Left lung (tissue), 10 donors: ENCODE measurements around the gene GNLY. TPM values are rescaled to one million over a fixed set of nuclear protein-coding genes. Genes with fewer than 3 reads are reported as not detected.

Experiments used
- ATAC-seq: fragments of 200-7000 bp; cut with Tn5 transposase; one replicate; pipeline ENCODE4 v1.9.1; 2020; ENCODE audit warnings: moderate library complexity
- DNase-seq, 4 donors: peaks; one replicate each; pipeline ENCODE4 v3.0.0-alpha.2; 2013 to 2020
- H3K27ac ChIP-seq, 2 donors: fragments of 200-600 bp; sonication (generic) in 1 of 2; one replicate each; pipeline versions ENCODE4 v1.5.0 to v1.8.0; 2020 to 2021
- H3K27me3 ChIP-seq, 2 donors: fragments of 200-600 bp; sonication (generic) in 1 of 2; one replicate each; pipeline versions ENCODE4 v1.5.0 to v1.8.0; 2020 to 2021
- H3K36me3 ChIP-seq, 2 donors: fragments of 200-600 bp; sonication (generic) in 1 of 2; one replicate each; pipeline versions ENCODE4 v1.5.0 to v1.8.0; 2020 to 2021
- H3K4me1 ChIP-seq, 2 donors: fragments of 200-600 bp; one replicate each; pipeline ENCODE4 v1.8.0; 2021
- H3K4me3 ChIP-seq, 2 donors: fragments of 200-600 bp; sonication (generic) in 1 of 2; one replicate each; pipeline versions ENCODE4 v1.5.0 to v1.8.0; 2020 to 2021; ENCODE audit warnings: mild to moderate bottlenecking in 1 of 2
- H3K9me3 ChIP-seq, 2 donors: fragments of 200-600 bp; sonication (generic) in 1 of 2; one replicate each; pipeline versions ENCODE4 v1.5.0 to v1.8.0; 2020 to 2021
- CTCF ChIP-seq, 2 donors: fragments of 200-600 bp; sonication (generic) in 1 of 2; IDR thresholded peaks; one replicate each; pipeline versions ENCODE4 v1.5.0 to v1.8.0; 2021; ENCODE audit warnings: antibody characterized with exemption in 2 of 2
- intact Hi-C, 2 donors: fragments of 100-400 bp; cut with DNase I; formaldehyde crosslinking; loops; one replicate each; pipeline versions ENCODE4 v1.11.2 to v1.14.2; 2022
- polyA plus RNA-seq, 6 donors: library from polyadenylated mRNA; unstranded; fragments of 120-200 nt; gene quantifications; one replicate each; pipeline ENCODE4 v1.2.1, GENCODE V29; 2013; ENCODE audit not compliant: insufficient read length in 6 of 6
- total RNA-seq, 2 donors: library from RNA; stranded (reverse); fragmentation: NEBNext Ultra II Directional; extraction: Animal tissue kit (Norgen Biotek cat#: 25700); gene quantifications; one replicate each; pipeline ENCODE4 v1.2.1, GENCODE V29; 2021
- donor health status: DM: no; HTN: yes; CAD: no.
- donor health status: DM: no; HTN: no; CAD: no.

The GNLY gene
- total and polyA plus RNA-seq, 8 donors = 0.90 to 10.5 (median 2.2) TPM

- ATAC-seq (peak; percentile 27), DNase-seq (no peak)
- peak in 1 of 2 donors; percentile 25 for TF ChIP-seq CTCF (IDR thresholded peaks at IDR 0.05)
- peaks cover 16 to 23% of the 10 kb centered on the region in 2 donors for H3K4me1 ChIP-seq
- H3K9me3 ChIP-seq = no peaks in the 10 kb centered on the region
- peaks cover 0 to 93% of the 10 kb centered on the region in 2 donors for H3K36me3 ChIP-seq
- H3K27ac ChIP-seq = peak overlapping the region; percentile 25 to 62
- no peaks in the 10 kb centered on the region for H3K27me3 ChIP-seq
- intact Hi-C loops = no loop called here
- no peak overlapping the region for H3K4me3 ChIP-seq
These were observed 45.5 kb upstream of the GNLY start for GRCh38 chr2:85648619-85649018.

DNA sequence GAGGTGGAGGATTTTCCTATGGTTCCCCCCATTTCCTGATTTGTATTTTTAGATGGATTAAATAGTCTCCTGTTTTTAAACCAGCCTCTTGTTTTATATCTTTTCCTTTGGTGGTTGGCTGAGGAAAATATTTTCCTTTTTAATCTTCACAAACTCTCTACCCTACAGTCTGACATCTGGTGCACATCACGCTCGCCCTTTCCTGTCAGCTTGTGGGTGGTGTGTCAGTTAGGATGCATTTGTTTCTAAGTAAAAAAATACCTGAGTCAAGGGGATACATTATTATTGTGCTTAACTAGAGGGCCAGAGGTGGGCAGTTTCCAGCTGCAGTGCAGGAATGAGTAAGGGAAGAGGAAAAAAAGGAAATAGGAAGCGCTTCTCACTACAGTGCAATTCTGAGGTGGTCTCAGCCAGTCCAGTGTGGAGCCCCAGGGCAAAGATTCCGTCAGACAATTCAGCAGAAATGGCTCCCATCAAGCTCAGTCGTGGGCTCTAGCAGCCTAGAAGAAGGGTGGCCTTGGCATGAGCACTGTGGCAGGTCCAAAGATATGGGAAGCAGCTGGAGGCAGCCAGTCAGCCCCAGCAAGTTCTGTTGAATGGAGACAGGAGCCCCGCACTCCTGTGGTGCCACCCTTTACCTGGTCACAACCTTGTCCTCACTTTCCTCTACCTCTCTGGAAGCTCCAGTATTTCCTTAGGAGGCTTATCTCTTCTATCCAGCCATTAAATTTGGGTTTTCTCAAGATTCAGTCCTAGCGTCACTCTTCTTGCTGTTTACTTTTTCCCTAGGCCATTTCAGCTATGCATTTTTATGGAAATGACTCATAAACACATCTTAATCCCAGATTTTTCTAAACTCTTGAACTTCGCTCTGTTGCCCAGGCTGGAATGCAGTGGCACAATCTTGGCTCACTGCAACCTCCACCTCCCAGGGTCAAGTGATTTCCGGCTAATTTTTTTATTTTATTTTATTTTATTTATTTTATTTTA is 44.7 kb upstream of the GNLY start:
- Histone ChIP-seq H3K36me3 (peaks cover 0 to 90% of the 10 kb centered on the region in 2 donors), H3K27me3 (no peaks in the 10 kb centered on the region), H3K27ac (peak overlapping the region; percentile 25 to 62), H3K4me1 (peaks cover 20 to 25% of the 10 kb centered on the region in 2 donors), H3K4me3 (no peak overlapping the region), H3K9me3 (no peaks in the 10 kb centered on the region)
- no peak for TF ChIP-seq CTCF (IDR thresholded peaks at IDR 0.05)
- ATAC-seq (no peak), DNase-seq (no peak)
- intact Hi-C loops = no loop called here

- TF ChIP-seq CTCF (IDR thresholded peaks at IDR 0.05) = no peak
- H3K27me3 ChIP-seq = no peaks in the 10 kb centered on the region
- no peaks in the 10 kb centered on the region for H3K9me3 ChIP-seq
- H3K27ac ChIP-seq = no peak overlapping the region
- peaks cover 20 to 25% of the 10 kb centered on the region in 2 donors for H3K4me1 ChIP-seq
- no peak overlapping the region for H3K4me3 ChIP-seq
- ATAC-seq = no peak
- intact Hi-C loops = no loop called here
- no peak for DNase-seq
- peaks cover 0 to 83% of the 10 kb centered on the region in 2 donors for H3K36me3 ChIP-seq
These were observed 43.7 kb upstream of the GNLY start for GRCh38 chr2:85650456-85650855.

- intact Hi-C loops = no loop called here
- peaks cover 0 to 79% of the 10 kb centered on the region in 2 donors for H3K36me3 ChIP-seq
- H3K27me3 ChIP-seq = no peaks in the 10 kb centered on the region
- H3K9me3 ChIP-seq = no peaks in the 10 kb centered on the region
- no peak for TF ChIP-seq CTCF (IDR thresholded peaks at IDR 0.05)
- H3K4me3 ChIP-seq = no peak overlapping the region
- DNase-seq (no peak), ATAC-seq (no peak)
- H3K27ac ChIP-seq = no peak overlapping the region
- peaks cover 20 to 25% of the 10 kb centered on the region in 2 donors for H3K4me1 ChIP-seq
These were observed 43.1 kb upstream of the GNLY start for GRCh38 chr2:85651097-85651496.

GRCh38 chr2:85652056-85652455 is 42.1 kb upstream of the GNLY start:
- H3K27ac ChIP-seq = peak overlapping the region; percentile 16 to 53
- peaks cover 20 to 25% of the 10 kb centered on the region in 2 donors for H3K4me1 ChIP-seq
- no peaks in the 10 kb centered on the region for H3K9me3 ChIP-seq
- H3K36me3 ChIP-seq = peaks cover 0 to 79% of the 10 kb centered on the region in 2 donors
- intact Hi-C loops = no loop called here
- TF ChIP-seq CTCF (IDR thresholded peaks at IDR 0.05) = no peak
- H3K4me3 ChIP-seq = no peak overlapping the region
- ATAC-seq (no peak), DNase-seq (no peak)
- H3K27me3 ChIP-seq = no peaks in the 10 kb centered on the region
